Measurements from ENCODE around the gene CAMTA1. TPM values are rescaled to one million over a fixed set of nuclear protein-coding genes. Genes with fewer than 3 reads are reported as not detected.

Gene CAMTA1
- total RNA-seq, 1 donor from 2014 or later: 68.9 TPM

DNA sequence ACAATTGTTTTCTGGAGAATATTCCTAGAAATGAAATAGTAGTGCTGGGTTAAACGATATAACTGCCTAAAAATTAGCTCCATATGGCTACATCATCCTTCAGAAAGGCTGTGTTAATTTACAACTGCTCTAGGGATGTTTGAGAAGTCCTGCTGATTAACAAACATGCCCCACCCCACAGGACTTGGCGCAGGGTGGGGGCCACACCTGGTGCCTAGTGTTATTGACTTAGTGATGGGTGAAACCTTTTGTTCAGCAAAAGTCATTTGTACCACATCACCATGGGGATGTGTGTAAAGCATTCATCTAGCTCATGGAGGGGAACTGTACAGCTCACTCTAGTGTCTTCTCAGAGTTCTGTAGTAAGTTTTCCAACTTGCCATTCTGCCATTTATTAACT lies 492.8 kb downstream of the CAMTA1 start:
- no peak for DNase-seq (ENCODE audit: low read depth)

- DNase-seq (ENCODE audit: low read depth): peak; percentile 63
These were observed 493.8 kb downstream of the CAMTA1 start for GRCh38 chr1:7278827-7279765.

DNA sequence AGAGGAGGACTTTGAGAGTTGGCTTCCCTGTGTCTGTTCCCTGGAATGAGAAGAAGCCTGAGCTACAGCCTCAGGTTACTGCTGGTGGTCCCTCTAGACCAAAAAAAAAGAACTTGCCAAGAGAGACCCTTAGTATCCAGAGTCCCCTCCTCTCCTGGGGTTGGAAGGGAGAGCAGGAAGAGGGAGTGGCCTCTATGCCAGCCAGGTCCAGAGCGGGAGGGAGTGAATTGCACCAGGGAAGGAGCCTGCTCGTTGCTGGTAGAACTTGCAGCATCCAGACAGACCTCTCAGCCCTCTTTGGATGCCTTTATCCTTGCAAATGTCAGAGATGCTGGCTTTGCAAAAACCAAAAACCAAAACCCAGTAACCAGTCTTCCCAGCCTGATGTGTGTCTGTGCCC lies 494.5 kb downstream of the CAMTA1 start:
- no peak for DNase-seq (ENCODE audit: low read depth)

- DNase-seq (ENCODE audit: low read depth): no peak
These were observed 495.2 kb downstream of the CAMTA1 start for GRCh38 chr1:7280347-7280960.

- DNase-seq (ENCODE audit: low read depth): peak; percentile 91
These were observed 496.6 kb downstream of the CAMTA1 start for GRCh38 chr1:7281821-7282220.

DNA sequence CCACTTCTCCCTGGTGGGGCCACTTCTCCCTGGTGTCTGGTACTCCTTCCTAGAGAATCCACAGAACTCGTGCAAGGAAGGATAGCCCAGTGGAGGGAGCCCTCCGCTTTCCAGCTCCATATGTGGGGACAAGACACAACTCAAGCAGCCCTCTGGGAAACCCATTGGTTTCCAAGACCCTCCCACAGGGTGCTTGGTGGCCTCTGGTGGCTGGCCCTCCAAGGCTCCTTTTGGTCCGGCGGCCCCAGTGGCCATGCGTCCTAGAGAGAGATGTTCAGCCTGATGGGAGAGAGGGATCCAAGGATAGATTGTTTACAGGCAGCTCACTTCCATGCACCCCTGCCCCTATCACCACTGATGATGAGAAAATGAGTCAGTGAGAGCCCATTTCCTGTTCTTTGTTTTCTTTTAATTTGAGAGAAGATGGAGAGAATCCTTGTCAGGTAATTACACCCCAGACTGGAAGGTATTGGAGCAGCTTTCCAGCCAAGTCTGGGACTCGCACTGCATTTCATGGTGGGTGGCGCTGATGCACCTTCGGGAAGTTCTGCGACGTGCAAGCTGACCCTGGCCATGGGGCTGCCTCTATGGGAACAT lies 499.7 kb downstream of the CAMTA1 start:
- DNase-seq (ENCODE audit: low read depth): no peak

- no peak for DNase-seq (ENCODE audit: low read depth)
These were observed 500.7 kb downstream of the CAMTA1 start for GRCh38 chr1:7285856-7286454.

DNA sequence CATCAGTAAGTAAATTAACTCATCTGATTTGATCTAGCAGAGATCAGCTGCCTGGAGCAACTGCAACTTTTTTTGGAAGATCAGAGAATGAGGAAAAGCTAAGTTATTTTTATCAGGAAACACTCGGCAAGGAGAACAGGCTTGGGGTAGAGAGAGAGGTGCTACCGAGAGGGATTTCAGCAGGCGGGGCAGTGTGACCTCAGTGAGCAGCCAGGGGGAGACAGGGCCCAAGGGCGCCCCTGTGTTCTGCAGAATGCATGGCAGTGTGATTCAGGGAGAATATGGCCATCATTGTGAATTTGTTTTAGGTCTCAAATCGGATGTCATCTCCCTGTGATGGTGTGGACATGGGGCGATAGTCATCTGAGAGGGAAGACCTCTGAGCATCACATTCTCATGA lies 501.8 kb downstream of the CAMTA1 start:
- no peak for DNase-seq (ENCODE audit: low read depth)

GRCh38 chr1:7288992-7289391 lies 503.7 kb downstream of the CAMTA1 start:
- no peak for DNase-seq (ENCODE audit: low read depth)

- no peak for DNase-seq (ENCODE audit: low read depth)
These were observed 504.4 kb downstream of the CAMTA1 start for GRCh38 chr1:7289694-7290093.

GRCh38 chr1:7290971-7291970 lies 506.0 kb downstream of the CAMTA1 start:
- peak; percentile 96 for DNase-seq (ENCODE audit: low read depth)

- no peak for DNase-seq (ENCODE audit: low read depth)
These were observed 506.9 kb downstream of the CAMTA1 start for GRCh38 chr1:7292036-7292681.

- no peak for DNase-seq (ENCODE audit: low read depth)
These were observed 507.6 kb downstream of the CAMTA1 start for GRCh38 chr1:7292714-7293419.

GRCh38 chr1:7293702-7294629 lies 508.7 kb downstream of the CAMTA1 start:
- peak; percentile 51 for DNase-seq (ENCODE audit: low read depth)

GRCh38 chr1:7294636-7295035 lies 509.4 kb downstream of the CAMTA1 start:
- no peak for DNase-seq (ENCODE audit: low read depth)

DNA sequence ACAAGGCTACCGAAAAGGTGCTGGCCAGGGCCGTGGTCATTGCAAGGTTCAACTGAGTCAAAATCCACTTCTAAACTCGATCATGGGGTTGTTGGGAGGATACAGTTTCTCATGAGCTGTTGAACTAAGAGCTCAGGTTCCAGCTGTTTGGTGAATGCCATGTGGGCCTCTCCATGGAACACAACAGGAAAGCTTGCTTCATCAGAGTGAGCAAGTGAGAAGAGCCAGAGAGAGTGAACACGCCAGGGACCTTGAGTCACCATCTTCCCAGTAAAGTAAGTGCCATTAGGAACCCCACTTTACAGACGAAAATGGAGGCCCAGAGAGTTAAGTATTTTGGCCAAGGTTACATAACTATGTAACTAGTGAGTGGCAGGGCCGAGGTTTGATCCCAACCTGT lies 510.7 kb downstream of the CAMTA1 start:
- DNase-seq (ENCODE audit: low read depth): no peak

- DNase-seq (ENCODE audit: low read depth): no peak
These were observed 511.7 kb downstream of the CAMTA1 start for GRCh38 chr1:7296968-7297367.

GRCh38 chr1:7298145-7298544 lies 512.9 kb downstream of the CAMTA1 start:
- DNase-seq (ENCODE audit: low read depth): no peak

All from myocyte (in vitro differentiated cells).